Endothelial cell of umbilical vein (primary cell): Measurements from ENCODE around the gene LRRD1.

Experiments
- EZH2 ChIP-seq: IDR thresholded peaks from 2 replicates; pipeline ENCODE4 v1.6.1; 2012; ENCODE audit warnings: borderline replicate concordance, low read depth, mild to moderate bottlenecking, moderate library complexity, low read length, inconsistent platforms; ENCODE audit not compliant: severe bottlenecking
- POLR2AphosphoS5 ChIP-seq: IDR thresholded peaks from 2 replicates; pipeline ENCODE4 v1.6.1; 2012; ENCODE audit warnings: low read depth, mild to moderate bottlenecking, control low read depth, low read length, moderate library complexity; ENCODE audit not compliant: insufficient read depth

DNA sequence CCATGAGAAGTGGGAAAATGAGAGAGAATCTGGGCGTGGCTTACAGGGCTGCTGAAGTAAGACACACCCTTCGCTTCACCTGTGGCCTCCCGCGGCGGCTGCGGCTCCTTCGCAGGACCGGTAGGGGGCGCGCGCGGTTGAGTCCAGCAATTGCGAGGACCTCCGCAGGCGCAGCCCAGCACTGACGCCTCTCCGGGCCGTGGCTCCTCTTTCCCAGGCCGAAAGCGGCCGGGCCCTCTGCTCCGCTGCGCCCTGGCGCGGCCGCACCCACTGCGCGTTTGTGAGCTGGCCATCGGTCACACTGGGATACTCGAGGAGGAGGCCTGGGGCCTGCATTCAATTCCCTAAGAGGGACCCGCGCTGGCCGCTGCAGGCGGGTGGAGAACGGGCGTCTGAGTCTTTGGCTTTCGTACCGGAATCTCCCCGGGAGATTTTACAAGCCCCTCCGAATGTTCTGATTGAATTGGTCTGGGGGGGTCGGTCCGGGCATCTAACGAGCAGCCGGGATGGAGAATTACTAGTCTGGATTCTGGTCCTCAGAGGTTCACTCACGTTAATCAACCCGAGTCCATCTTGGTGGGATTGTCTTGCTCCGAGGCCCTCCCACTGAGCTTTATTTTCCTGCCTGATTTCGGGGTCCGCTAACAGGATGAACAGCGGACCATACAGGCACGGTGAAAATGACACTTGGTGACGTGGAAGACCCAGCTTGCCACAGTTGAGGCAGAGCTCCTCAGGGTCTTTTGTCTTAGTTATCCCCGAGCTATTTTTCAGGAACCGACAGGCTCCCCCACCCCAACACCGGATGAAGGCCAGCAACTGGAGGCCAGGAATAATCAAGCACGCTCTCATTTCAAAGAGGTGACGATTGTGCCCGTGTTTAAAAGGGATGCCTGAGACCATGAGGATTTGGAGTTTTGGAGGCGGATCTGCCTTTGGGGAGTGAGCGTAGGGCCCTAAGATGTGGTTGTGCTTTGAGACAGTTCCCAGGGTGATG lies at the start of gene LRRD1:
- TF ChIP-seq EZH2 (no peak), POLR2AphosphoS5 (peak; percentile 29)
